Body of pancreas (tissue), 4 donors: ENCODE measurements around the gene NEURL1. TPM values are rescaled to one million over a fixed set of nuclear protein-coding genes. Genes with fewer than 3 reads are reported as not detected.

Source experiments
- ATAC-seq: fragments of 150-250 bp; one replicate; pipeline ENCODE4 v1.9.1; 2016
- DNase-seq, 4 donors: peaks; one replicate each; pipeline ENCODE4 v3.0.0-alpha.2; 2019
- H3K27ac ChIP-seq, 4 donors: fragments of 200-600 bp; sonication (generic); 1 replicate in 3 of 4; 2 replicates in 1 of 4; pipeline versions ENCODE4 v1.5.1 to v1.6.1; 2016 to 2019; ENCODE audit warnings: mild to moderate bottlenecking in 1 of 4, mixed read lengths in 1 of 4, moderate library complexity in 1 of 4
- H3K27me3 ChIP-seq, 2 donors: fragments of 200-600 bp; sonication (generic); one replicate each; pipeline ENCODE4 v1.6.0; 2016; ENCODE audit warnings: mild to moderate bottlenecking in 1 of 2
- H3K36me3 ChIP-seq, 2 donors: fragments of 200-600 bp; sonication (generic); replicated peaks in 1 of 2; 2 replicates each; pipeline ENCODE4 v1.5.1; 2016; ENCODE audit warnings: low read depth in 2 of 2; ENCODE audit not compliant: insufficient read depth in 1 of 2
- H3K4me1 ChIP-seq: fragments of 200-600 bp; sonication (generic); one replicate; pipeline ENCODE4 v1.6.0; 2016
- H3K4me3 ChIP-seq, 2 donors: fragments of 200-600 bp; sonication (generic); 1 replicate in 1 of 2; 2 replicates in 1 of 2; pipeline ENCODE4 v1.5.1; 2016 to 2019
- H3K9me3 ChIP-seq, 3 donors: fragments of 200-600 bp; sonication (generic); 1 replicate in 2 of 3; 2 replicates in 1 of 3; pipeline ENCODE4 v1.5.1; 2016
- POLR2A ChIP-seq, 3 donors: fragments of 450-650 bp; IDR thresholded peaks; one replicate each; pipeline ENCODE4 v1.6.1; 2016; ENCODE audit warnings: antibody characterized with exemption in 3 of 3, mild to moderate bottlenecking in 2 of 3
- WGBS, 2 donors: methylation state at CpG; one replicate each; pipeline ENCODE4 v1.1.5; 2017; 5-methylcytosine and 5-hydroxymethylcytosine counted together
- intact Hi-C: fragments of 100-400 bp; cut with DNase I; formaldehyde crosslinking; loops from one replicate; pipeline ENCODE4 v1.15.1; 2023
- total RNA-seq, 2 donors: library from RNA; depleted of rRNA; stranded (reverse); fragments of >200 nt; gene quantifications; one replicate each; pipeline ENCODE4 v1.1.0, GENCODE V29; 2016
- TF ChIP-seq, protein P1 (sequence below), 7 experiments: fragments of 450-650 bp in 4 of 7; fragments of 200-600 bp in 3 of 7; sonication (generic) in 3 of 7; IDR thresholded peaks; one replicate each; pipeline ENCODE4 v1.5.1; 2016 to 2019; ENCODE audit warnings: antibody characterized with exemption in 7 of 7

Gene NEURL1
- total RNA-seq, 2 donors from 2014 or later: 25.1 to 25.7 TPM

DNA sequence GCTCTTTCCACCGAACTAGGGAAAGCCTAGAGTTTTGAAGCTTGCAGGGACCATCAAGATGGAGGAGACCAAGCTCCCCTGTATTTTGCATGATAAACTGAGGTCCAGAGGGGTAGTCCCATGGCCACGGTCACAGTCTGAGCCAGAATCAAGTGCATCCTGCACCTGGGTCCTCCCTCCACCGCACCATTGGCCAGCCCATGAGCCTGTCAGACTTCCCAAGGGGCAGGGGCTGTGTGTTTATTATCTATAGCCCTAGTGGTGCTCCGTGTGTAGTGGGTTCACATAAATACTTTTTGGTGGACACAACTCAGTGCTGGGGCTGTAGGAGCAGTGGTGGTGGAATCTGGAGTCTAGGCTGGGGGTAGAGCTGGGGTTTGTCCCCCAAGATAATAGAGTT, 18.1 kb upstream of the NEURL1 start:
- no peaks in the 10 kb centered on the region for H3K36me3 ChIP-seq
- H3K27ac ChIP-seq: no peak overlapping the region
- intact Hi-C loops: loop anchor here (5.0 kb wide), 1 partner anchor 53 kb away; no protein-coding TSS in a partner anchor
- no peak overlapping the region for H3K4me3 ChIP-seq
- DNase-seq (no peak), ATAC-seq (no peak)
- peaks cover 3% of the 10 kb centered on the region for H3K4me1 ChIP-seq
- WGBS, 2 donors: 69 to 86% methylated on average over 4 of the region's 4 CpGs
- no peaks in the 10 kb centered on the region for H3K27me3 ChIP-seq
- TF ChIP-seq, protein P1, sequence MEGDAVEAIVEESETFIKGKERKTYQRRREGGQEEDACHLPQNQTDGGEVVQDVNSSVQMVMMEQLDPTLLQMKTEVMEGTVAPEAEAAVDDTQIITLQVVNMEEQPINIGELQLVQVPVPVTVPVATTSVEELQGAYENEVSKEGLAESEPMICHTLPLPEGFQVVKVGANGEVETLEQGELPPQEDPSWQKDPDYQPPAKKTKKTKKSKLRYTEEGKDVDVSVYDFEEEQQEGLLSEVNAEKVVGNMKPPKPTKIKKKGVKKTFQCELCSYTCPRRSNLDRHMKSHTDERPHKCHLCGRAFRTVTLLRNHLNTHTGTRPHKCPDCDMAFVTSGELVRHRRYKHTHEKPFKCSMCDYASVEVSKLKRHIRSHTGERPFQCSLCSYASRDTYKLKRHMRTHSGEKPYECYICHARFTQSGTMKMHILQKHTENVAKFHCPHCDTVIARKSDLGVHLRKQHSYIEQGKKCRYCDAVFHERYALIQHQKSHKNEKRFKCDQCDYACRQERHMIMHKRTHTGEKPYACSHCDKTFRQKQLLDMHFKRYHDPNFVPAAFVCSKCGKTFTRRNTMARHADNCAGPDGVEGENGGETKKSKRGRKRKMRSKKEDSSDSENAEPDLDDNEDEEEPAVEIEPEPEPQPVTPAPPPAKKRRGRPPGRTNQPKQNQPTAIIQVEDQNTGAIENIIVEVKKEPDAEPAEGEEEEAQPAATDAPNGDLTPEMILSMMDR (IDR thresholded peaks at IDR 0.05): no peak
- TF ChIP-seq POLR2A (IDR thresholded peaks at IDR 0.05): no peak
- H3K9me3 ChIP-seq: no peaks in the 10 kb centered on the region

DNA sequence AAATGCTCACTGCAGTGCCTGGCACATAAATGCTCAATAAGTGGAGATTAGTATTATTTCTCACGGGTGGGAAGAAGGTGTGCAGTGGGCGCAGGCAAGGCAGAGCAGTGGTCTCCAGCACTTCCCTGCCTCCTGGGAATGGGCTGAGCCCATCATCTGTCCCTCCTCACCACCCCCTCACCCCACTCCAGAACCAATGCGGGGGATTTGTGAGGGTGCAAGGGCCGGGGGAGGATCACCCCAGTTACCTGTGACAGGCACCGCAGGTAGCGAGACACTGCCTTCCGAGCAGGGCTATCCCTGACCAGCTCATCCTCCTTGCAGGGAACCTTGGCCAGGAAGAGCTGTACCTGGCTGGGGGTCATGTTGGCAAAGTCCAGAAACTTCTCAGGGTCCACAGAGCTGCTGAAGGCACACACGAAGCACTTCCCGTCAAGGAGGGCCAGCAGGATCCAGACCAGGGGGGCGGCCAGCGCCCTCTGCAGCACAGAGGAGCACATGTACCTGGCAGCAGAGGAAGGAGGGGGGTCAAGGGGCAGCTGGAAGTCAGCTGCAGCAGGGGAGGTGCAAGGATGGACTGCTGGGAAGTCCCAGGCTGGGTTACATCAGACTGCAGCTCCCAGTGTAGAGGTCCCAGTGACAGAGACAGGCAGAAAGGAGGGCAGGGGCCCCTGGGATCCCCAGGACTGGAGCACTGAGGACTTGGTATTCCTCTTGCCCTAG, 17.3 kb upstream of the NEURL1 start:
- no peaks in the 10 kb centered on the region for H3K9me3 ChIP-seq
- H3K27me3 ChIP-seq: no peaks in the 10 kb centered on the region
- intact Hi-C loops: loop anchor here (5.0 kb wide), 1 partner anchor 54 kb away; no protein-coding TSS in a partner anchor
- WGBS, 2 donors: 60 to 72% methylated on average over 6 to 11 of the region's 11 CpGs
- no peak overlapping the region for H3K27ac ChIP-seq
- TF ChIP-seq POLR2A (IDR thresholded peaks at IDR 0.05): no peak
- TF ChIP-seq, protein P1 (IDR thresholded peaks at IDR 0.05): no peak
- DNase-seq: no peak
- H3K4me1 ChIP-seq: peaks cover 8% of the 10 kb centered on the region
- no peak for ATAC-seq
- H3K36me3 ChIP-seq: no peaks in the 10 kb centered on the region
- H3K4me3 ChIP-seq: no peak overlapping the region

DNA sequence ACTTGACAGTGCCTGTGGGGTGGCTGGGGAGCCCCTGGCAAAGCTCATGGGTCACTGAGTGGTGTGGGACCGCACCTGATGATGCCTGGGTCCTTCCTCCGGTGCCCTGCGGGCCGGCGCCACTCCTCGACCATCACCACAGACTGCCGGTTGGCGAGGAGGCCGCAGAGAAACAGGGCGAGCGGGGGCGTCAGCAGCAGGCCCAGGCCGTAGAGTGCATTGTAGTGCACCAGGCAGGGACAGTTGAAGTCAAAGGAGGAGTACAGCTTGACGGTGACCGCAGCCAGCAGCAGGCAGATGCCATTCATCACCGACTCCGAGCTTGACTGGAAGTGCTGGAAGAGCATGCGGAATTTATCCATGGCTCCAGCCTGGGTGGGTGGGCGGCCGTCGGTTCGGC, 14.8 kb upstream of the NEURL1 start:
- H3K36me3 ChIP-seq: no peaks in the 10 kb centered on the region
- intact Hi-C loops: loop anchor here (5.0 kb wide), 1 partner anchor 56 kb away; no protein-coding TSS in a partner anchor
- ATAC-seq (no peak), DNase-seq (no peak)
- no peak overlapping the region for H3K27ac ChIP-seq
- 86 to 87% methylated on average over 15 to 22 of the region's 22 CpGs for WGBS, 2 donors
- no peaks in the 10 kb centered on the region for H3K9me3 ChIP-seq
- peaks cover 8% of the 10 kb centered on the region for H3K4me1 ChIP-seq
- H3K27me3 ChIP-seq: no peaks in the 10 kb centered on the region
- TF ChIP-seq, protein P1 (IDR thresholded peaks at IDR 0.05): no peak
- no peak for TF ChIP-seq POLR2A (IDR thresholded peaks at IDR 0.05)
- no peak overlapping the region for H3K4me3 ChIP-seq

DNA sequence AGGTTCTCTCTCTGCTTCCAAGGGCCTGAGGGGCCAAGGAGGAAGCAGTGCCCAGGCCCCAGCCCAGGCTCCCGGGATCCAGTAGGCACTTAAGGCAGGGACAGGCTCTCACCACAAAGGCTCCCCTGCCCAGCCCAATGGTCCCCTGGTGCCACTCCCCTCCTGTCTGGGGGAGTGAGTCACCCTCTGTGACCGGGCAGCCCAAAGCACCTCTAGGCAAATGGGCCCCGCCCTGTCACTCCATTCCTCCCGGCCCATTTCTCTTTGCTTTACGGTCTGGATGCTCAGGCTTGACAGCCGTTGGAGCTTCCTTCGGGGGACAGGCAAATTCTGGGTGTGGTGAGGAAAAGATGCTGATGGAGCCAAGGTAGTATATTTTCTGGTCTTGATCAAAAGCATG, 14.4 kb upstream of the NEURL1 start, which contains the start of gene CALHM3:
Gene CALHM3, minus strand, starts transcription at position 106 of the 400 bp plus-strand sequence. CDS start 208 bp downstream, outside the sequence.
- H3K4me1 ChIP-seq: peaks cover 8% of the 10 kb centered on the region
- WGBS, 2 donors: 66 to 76% methylated on average over 4 to 7 of the region's 7 CpGs
- TF ChIP-seq POLR2A (IDR thresholded peaks at IDR 0.05): no peak
- TF ChIP-seq, protein P1 (IDR thresholded peaks at IDR 0.05): no peak
- intact Hi-C loops: loop anchor here (5.0 kb wide), 1 partner anchor 57 kb away; no protein-coding TSS in a partner anchor
- H3K27me3 ChIP-seq: no peaks in the 10 kb centered on the region
- DNase-seq: no peak
- ATAC-seq: no peak
- H3K4me3 ChIP-seq: no peak within 1 kb of the TSS
- H3K27ac ChIP-seq: no peak within 1 kb of the TSS
- H3K9me3 ChIP-seq: no peaks in the 10 kb centered on the region
- H3K36me3 ChIP-seq: no peaks in the 10 kb centered on the region
